Measurements from ENCODE around the gene OBSCN. TPM values are rescaled to one million over a fixed set of nuclear protein-coding genes. Genes with fewer than 3 reads are reported as not detected.

The OBSCN gene
- total RNA-seq, 1 donor, result 13.0 TPM

DNA sequence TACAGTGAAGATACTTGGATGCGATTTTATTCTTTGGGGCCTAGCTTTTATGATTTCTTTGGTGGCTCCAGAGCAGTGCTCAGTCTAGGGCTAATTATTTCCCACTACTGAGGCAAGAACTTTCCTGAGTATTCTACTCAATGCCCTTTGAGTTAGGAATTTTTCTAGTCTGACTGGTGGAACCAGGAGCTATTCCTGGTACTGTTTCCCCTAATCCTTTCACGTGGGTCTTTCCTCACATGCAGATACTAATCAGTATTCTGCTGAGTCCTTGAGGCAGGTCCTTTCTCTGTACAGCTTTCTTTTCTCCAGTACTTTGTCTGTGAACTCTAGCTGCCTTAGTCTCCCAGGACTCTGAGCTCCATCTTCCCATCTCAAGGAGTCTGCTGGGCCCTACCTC is 122.0 kb downstream of the OBSCN start:
- no peak for DNase-seq (ENCODE audit: low read depth)
- no peak overlapping the region for H3K4me3 ChIP-seq (ENCODE audit: low read depth, low read length)
- TF ChIP-seq CTCF (IDR thresholded peaks at IDR 0.05; ENCODE audit: insufficient read depth, low read depth, low read length), result no peak

GRCh38 chr1:228332797-228333738 is 125.2 kb downstream of the OBSCN start:
- TF ChIP-seq CTCF (IDR thresholded peaks at IDR 0.05; ENCODE audit: insufficient read depth, low read depth, low read length), result no peak
- no peak overlapping the region for H3K4me3 ChIP-seq (ENCODE audit: low read depth, low read length)
- no peak for DNase-seq (ENCODE audit: low read depth)

- no peak overlapping the region for H3K4me3 ChIP-seq (ENCODE audit: low read depth, low read length)
- no peak for DNase-seq (ENCODE audit: low read depth)
- no peak for TF ChIP-seq CTCF (IDR thresholded peaks at IDR 0.05; ENCODE audit: insufficient read depth, low read depth, low read length)
Observed at GRCh38 chr1:228333739-228334115, 125.9 kb downstream of the OBSCN start.

GRCh38 chr1:228334226-228334935 is 126.5 kb downstream of the OBSCN start:
- DNase-seq (ENCODE audit: low read depth), result no peak
- TF ChIP-seq CTCF (IDR thresholded peaks at IDR 0.05; ENCODE audit: insufficient read depth, low read depth, low read length), result no peak
- no peak overlapping the region for H3K4me3 ChIP-seq (ENCODE audit: low read depth, low read length)

GRCh38 chr1:228334954-228335353 is 127.1 kb downstream of the OBSCN start:
- no peak for TF ChIP-seq CTCF (IDR thresholded peaks at IDR 0.05; ENCODE audit: insufficient read depth, low read depth, low read length)
- no peak overlapping the region for H3K4me3 ChIP-seq (ENCODE audit: low read depth, low read length)
- no peak for DNase-seq (ENCODE audit: low read depth)

DNA sequence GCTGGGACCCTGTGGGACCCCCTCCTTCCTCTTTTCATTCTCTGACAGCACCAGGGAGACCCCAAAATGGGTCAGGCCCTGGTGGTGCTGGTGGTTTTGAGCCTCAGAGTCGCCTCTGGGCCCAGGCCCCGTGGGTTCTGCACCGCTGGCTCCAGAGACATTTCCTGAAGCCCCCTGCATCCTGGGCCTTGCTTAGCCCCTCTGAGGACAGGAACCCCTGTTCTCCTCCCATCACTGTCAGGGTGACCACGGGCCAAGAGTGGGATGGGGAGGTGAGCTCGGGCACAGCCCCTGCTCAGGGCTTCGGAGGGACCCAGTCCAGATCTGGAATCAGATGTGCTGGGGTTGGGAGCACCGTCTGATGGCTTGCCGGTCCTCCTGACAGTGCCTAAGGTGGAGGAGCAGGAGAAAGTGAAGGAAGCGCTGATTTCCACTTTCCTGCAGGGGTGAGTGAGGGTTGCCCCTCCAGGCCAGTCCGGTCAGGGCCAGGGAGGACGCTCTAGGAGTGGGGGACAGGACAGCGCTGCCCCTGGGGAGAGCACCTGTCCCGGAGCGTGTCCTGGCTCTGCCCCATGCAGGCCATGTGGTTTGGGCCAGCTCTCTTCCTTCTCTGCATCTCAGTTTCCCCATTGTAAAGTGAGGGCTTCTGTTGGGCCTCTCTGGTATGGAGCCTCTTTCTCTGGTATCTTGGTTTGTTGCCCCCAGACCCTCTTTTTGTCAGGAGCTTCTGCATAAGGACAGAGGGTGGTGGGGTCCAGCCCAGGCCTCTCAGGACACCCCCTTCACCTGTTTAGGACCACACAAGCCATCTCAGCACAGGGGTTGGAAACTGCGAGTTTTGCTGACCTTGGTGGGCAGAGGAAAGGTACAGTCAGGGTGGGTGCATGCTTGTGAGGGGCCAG is 127.8 kb downstream of the OBSCN start:
- no peak overlapping the region for H3K4me3 ChIP-seq (ENCODE audit: low read depth, low read length)
- TF ChIP-seq CTCF (IDR thresholded peaks at IDR 0.05; ENCODE audit: insufficient read depth, low read depth, low read length), result no peak
- DNase-seq (ENCODE audit: low read depth), result no peak
